ENCODE measurements around the gene OPCML. TPM values are rescaled to one million over a fixed set of nuclear protein-coding genes. Genes with fewer than 3 reads are reported as not detected.

OPCML gene
- total and polyA plus RNA-seq, 2 of the 13 experiments (the other 11 are each of a cell fraction or from before 2014, with no cell fraction given), result not detected

GRCh38 chr11:133086518-133086917 is 445.8 kb downstream of the OPCML start:
- DNase-seq (ENCODE audit: low spot score) (no peak), ATAC-seq (no peak), FAIRE-seq (no peak)
- BruUV-seq (replicated peaks), result no TSS peak
- intact Hi-C loops (cut with micrococcal nuclease; ENCODE audit: unreplicated experiment) (no loop called here), in situ Hi-C loops (cut with HindIII; ENCODE audit: extremely low pct_ligation_motif_present, low pct_unique_long_range_greater_than_20kb) (no loop called here)
- H3K4me2 ChIP-seq (ENCODE audit: low read depth, low read length), result no peak overlapping the region
- no peak overlapping the region for H3K4me3 ChIP-seq (replicated peaks in 1 of 3; ENCODE audit: insufficient read depth in 1 of 3, low read depth in 2 of 3, low read length in 3 of 3)
- 10% methylated on average over 5 of the region's 5 CpGs for WGBS (ENCODE audit: low lambda C conversion rate)
- no peaks in the 10 kb centered on the region for H3K79me2 ChIP-seq (ENCODE audit: insufficient read depth, low read length)
- no peak overlapping the region for H3K27ac ChIP-seq (ENCODE audit: extremely low read length, insufficient read depth, low read length)
- H3K4me1 ChIP-seq (ENCODE audit: insufficient read depth, low read length), result no peaks in the 10 kb centered on the region
- no peak overlapping the region for H3K9ac ChIP-seq (ENCODE audit: insufficient read depth, low read depth, low read length)
- H3K27me3 ChIP-seq (ENCODE audit: control insufficient read depth in 1 of 2, insufficient read depth in 2 of 2, low read length in 2 of 2), result peaks cover 0 to 14% of the 10 kb centered on the region in 2 experiments; a peak in 3 of 5 replicates
- no peak for TF ChIP-seq ZNF781 (CRISPR knock-in tag; IDR thresholded peaks at IDR 0.05; ENCODE audit: borderline replicate concordance, not compliant biosample characterization)
- TF ChIP-seq ZNF292 (CRISPR knock-in tag; IDR thresholded peaks at IDR 0.05; ENCODE audit: borderline replicate concordance, low read depth), result no peak
- no peak for TF ChIP-seq MBNL3 (CRISPR knock-in tag; conservative IDR thresholded peaks at IDR 0.05)
- no peak for TF ChIP-seq ZNF431 (CRISPR knock-in tag; IDR thresholded peaks at IDR 0.05; ENCODE audit: borderline replicate concordance, low read depth)
- TF ChIP-seq NFIB (CRISPR knock-in tag; IDR thresholded peaks at IDR 0.05; ENCODE audit: borderline replicate concordance), result no peak
- no peak for TF ChIP-seq SKI (IDR thresholded peaks at IDR 0.05; ENCODE audit: partially characterized antibody)
- no peak for TF ChIP-seq HMG20A (CRISPR knock-in tag; IDR thresholded peaks at IDR 0.05; ENCODE audit: borderline replicate concordance)
- TF ChIP-seq ZSCAN29 (CRISPR knock-in tag; conservative IDR thresholded peaks at IDR 0.05), result no peak
- TF ChIP-seq GZF1 (CRISPR knock-in tag; IDR thresholded peaks at IDR 0.05), result no peak
- TF ChIP-seq ZNF143 (CRISPR knock-in tag; IDR thresholded peaks at IDR 0.05), result no peak
- TF ChIP-seq HINFP (CRISPR knock-in tag; IDR thresholded peaks at IDR 0.05; ENCODE audit: low read depth), result no peak
- no peaks in the 10 kb centered on the region for H3K9me3 ChIP-seq (ENCODE audit: low read length)
- H4K20me1 ChIP-seq (ENCODE audit: insufficient read depth, low read length), result no peaks in the 10 kb centered on the region
- ChIA-PET CTCF (ENCODE audit: low intra/inter-chr PET ratio, low total read pairs) (no interaction called here), POLR2A (no interaction called here)
- no peak overlapping the region for H2AFZ ChIP-seq (ENCODE audit: low read length)
- H3K36me3 ChIP-seq (replicated peaks in 1 of 2; ENCODE audit: control insufficient read depth in 1 of 2, insufficient read depth in 2 of 2, low read length in 2 of 2), result no peaks in the 10 kb centered on the region

All from HepG2 (cell line).